Measurements from ENCODE around the gene PILRA. TPM values are rescaled to one million over a fixed set of nuclear protein-coding genes. Genes with fewer than 3 reads are reported as not detected.

The PILRA gene
- total and polyA plus RNA-seq, 2 experiments from 2014 or later = 2.2 to 3.0 TPM

DNA sequence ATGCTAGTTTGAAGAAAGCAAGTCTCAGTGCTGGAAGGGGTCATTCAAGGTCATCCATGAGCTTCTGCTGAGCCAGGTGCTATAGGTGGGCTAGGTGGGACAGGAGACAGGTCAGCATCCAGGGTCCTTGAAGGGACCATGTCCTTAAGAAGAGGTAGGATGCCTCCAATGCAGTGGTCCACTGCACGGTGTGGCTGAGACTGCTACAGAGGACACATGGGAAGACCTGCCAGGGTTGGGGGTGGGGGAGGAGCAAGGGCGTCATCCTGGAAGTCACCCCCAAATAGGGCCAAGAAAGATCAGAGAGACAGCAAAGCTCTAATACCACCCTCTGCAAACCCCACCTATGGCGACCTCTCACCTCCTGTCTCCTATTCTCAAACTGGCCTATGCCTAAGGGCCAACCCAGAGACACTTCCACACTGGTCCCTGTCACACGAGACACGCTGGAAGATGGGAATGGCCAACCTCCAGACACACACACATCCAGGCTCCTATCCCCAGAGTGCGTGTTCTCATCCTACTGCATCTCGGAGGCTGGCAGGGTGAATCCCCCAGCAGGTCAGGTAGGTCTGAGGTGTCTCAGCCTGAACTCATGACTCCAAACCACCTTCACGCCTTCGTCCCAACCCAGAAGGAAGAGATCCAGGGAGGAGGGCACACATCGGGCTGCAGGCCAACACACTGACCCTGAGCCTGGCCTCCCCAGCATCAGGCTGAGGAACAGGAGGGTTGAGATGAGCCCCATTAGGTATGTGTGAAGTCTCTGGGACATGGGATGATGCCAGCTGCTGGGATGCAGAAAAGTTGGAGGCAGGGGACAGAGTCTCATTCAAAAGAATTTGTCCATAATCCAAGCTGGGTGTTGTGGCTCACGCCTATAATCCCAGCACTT, 68.6 kb downstream of the PILRA start:
- 92% methylated on average over 11 of the region's 11 CpGs for WGBS (ENCODE audit: low lambda C conversion rate, missing lambda C conversion rate)
- TF ChIP-seq, protein P1, sequence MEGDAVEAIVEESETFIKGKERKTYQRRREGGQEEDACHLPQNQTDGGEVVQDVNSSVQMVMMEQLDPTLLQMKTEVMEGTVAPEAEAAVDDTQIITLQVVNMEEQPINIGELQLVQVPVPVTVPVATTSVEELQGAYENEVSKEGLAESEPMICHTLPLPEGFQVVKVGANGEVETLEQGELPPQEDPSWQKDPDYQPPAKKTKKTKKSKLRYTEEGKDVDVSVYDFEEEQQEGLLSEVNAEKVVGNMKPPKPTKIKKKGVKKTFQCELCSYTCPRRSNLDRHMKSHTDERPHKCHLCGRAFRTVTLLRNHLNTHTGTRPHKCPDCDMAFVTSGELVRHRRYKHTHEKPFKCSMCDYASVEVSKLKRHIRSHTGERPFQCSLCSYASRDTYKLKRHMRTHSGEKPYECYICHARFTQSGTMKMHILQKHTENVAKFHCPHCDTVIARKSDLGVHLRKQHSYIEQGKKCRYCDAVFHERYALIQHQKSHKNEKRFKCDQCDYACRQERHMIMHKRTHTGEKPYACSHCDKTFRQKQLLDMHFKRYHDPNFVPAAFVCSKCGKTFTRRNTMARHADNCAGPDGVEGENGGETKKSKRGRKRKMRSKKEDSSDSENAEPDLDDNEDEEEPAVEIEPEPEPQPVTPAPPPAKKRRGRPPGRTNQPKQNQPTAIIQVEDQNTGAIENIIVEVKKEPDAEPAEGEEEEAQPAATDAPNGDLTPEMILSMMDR (IDR thresholded peaks at IDR 0.05; ENCODE audit: poor library complexity) = no peak
- no peak for TF ChIP-seq EZH2 (IDR thresholded peaks at IDR 0.05; ENCODE audit: borderline replicate concordance)
- no peak for TF ChIP-seq EZH2phosphoT487 (IDR thresholded peaks at IDR 0.05; ENCODE audit: low read depth, severe bottlenecking, unreplicated experiment)
- Histone ChIP-seq H3K4me1 (ENCODE audit: insufficient read depth) (peaks cover 9% of the 10 kb centered on the region), H3K27ac (no peak overlapping the region), H3K27me3 (no peaks in the 10 kb centered on the region), H3K4me2 (no peak overlapping the region), H3K36me3 (replicated peaks; ENCODE audit: insufficient read depth, low read depth) (no peaks in the 10 kb centered on the region), H3K4me3 (no peak overlapping the region), H3K9me2 (replicated peaks; ENCODE audit: insufficient read depth) (no peaks in the 10 kb centered on the region), H3K79me2 (no peaks in the 10 kb centered on the region), H2AFZ (no peak overlapping the region), H3K9me3 (ENCODE audit: low read depth) (no peaks in the 10 kb centered on the region), H4K20me1 (ENCODE audit: insufficient read depth, poor library complexity, severe bottlenecking) (no peaks in the 10 kb centered on the region)
- DNase-seq (ENCODE audit: low spot score) = no peak

DNA sequence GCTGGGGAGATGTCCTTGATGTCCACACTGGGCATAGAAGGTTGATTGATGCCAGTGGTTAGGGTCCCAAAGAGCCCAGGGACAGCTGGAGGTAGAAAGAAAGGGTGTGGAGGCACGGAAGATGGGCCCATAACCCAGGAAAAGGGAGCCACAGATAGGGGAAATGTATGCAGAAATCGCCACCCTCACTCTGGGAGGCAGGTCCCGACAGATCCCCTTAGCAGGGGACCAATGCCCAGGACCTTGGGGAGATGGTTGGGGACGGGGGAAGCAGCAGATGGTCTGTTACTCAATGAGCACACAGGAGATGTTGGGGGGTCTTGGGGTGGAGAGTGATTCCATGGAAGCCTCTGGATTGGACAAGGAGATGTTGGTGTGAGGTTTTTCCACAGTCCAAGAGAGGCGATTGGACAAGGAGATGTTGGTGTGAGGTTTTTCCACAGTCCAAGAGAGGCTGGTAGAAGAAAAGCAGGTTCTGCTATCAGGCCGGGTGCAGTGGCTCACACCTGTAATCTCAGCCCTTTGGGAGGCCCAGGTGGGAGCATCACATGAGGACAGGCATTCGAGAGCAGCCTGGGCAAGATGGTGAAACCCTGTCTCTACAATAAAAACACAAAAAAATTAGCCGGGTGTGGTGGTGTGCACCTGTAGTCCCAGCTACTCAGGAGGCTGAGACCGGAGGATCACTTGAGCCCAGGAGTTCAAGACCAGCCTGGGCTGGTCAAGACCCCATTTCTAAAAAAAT, 70.0 kb downstream of the PILRA start:
- no peak overlapping the region for H3K27ac ChIP-seq
- WGBS (ENCODE audit: low lambda C conversion rate, missing lambda C conversion rate) = 92% methylated on average over 9 of the region's 9 CpGs
- H3K9me3 ChIP-seq (ENCODE audit: low read depth) = no peaks in the 10 kb centered on the region
- no peaks in the 10 kb centered on the region for H3K36me3 ChIP-seq (replicated peaks; ENCODE audit: insufficient read depth, low read depth)
- no peaks in the 10 kb centered on the region for H3K9me2 ChIP-seq (replicated peaks; ENCODE audit: insufficient read depth)
- TF ChIP-seq, protein P1 (IDR thresholded peaks at IDR 0.05; ENCODE audit: poor library complexity) = no peak
- TF ChIP-seq EZH2 (IDR thresholded peaks at IDR 0.05; ENCODE audit: borderline replicate concordance) = no peak
- DNase-seq (ENCODE audit: low spot score) = no peak
- H3K4me2 ChIP-seq = no peak overlapping the region
- H4K20me1 ChIP-seq (ENCODE audit: insufficient read depth, poor library complexity, severe bottlenecking) = no peaks in the 10 kb centered on the region
- H3K27me3 ChIP-seq = no peaks in the 10 kb centered on the region
- H2AFZ ChIP-seq = no peak overlapping the region
- H3K79me2 ChIP-seq = no peaks in the 10 kb centered on the region
- H3K4me1 ChIP-seq (ENCODE audit: insufficient read depth) = peaks cover 9% of the 10 kb centered on the region
- H3K4me3 ChIP-seq = no peak overlapping the region

DNA sequence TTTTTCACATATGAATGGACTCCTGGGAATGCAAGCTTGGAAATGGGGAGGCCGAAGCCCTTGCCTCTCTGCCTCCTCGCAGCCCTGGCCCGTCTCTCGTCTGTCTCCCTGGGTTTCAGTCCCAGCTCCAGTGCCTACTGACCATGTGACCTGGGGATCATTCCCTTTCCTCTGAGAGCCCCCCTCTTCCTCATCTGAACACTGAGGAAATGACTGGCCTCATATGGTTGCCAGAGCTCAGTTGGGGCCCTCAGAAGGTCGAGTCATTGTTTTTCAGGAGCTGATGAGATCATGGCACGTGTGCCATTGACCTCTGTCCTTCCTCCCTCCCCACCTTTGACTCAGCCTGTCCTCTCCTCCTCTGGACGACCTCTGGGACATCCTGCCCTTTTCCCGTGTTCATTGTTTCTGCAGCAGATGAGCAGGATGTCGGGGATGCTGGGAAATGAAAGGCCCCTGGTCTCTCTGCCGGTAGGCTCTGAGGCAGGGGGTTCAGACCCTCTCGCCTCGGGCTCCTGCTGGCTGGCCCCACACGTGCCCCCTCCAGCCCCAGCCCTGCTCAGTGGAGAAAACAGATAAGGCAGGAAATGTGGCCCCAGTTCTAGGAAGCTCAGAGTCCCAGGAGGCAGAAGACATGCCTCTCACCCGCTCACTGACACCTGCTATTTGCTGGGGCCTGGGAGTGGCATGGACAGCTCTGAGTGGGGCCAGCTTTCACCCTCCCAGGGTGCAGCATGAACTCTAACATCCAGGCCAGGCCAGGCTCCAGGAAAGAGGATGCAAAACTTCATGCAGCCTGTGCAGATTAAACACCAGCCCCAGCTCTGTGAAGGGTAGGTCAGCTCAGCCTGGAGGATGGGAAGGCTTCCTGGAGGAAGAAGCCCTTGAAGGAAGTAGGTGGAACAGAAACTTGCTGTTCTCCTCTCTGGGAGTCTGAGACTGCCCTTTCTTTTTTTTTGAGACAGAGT, 71.3 kb downstream of the PILRA start:
- no peaks in the 10 kb centered on the region for H3K27me3 ChIP-seq
- no peaks in the 10 kb centered on the region for H3K9me3 ChIP-seq (ENCODE audit: low read depth)
- TF ChIP-seq EZH2 (IDR thresholded peaks at IDR 0.05; ENCODE audit: borderline replicate concordance) (no peak), EZH2phosphoT487 (IDR thresholded peaks at IDR 0.05; ENCODE audit: low read depth, severe bottlenecking, unreplicated experiment) (no peak)
- TF ChIP-seq, protein P1 (IDR thresholded peaks at IDR 0.05; ENCODE audit: poor library complexity) = no peak
- H4K20me1 ChIP-seq (ENCODE audit: insufficient read depth, poor library complexity, severe bottlenecking) = no peaks in the 10 kb centered on the region
- H2AFZ ChIP-seq = no peak overlapping the region
- H3K36me3 ChIP-seq (replicated peaks; ENCODE audit: insufficient read depth, low read depth) = no peaks in the 10 kb centered on the region
- no peak overlapping the region for H3K4me2 ChIP-seq
- DNase-seq (ENCODE audit: low spot score) = peak; percentile 63
- H3K4me1 ChIP-seq (ENCODE audit: insufficient read depth) = peaks cover 9% of the 10 kb centered on the region
- H3K4me3 ChIP-seq = no peak overlapping the region
- no peaks in the 10 kb centered on the region for H3K79me2 ChIP-seq
- H3K9me2 ChIP-seq (replicated peaks; ENCODE audit: insufficient read depth) = no peaks in the 10 kb centered on the region
- peak overlapping the region; percentile 82 for H3K27ac ChIP-seq
- 56% methylated on average over 14 of the region's 14 CpGs for WGBS (ENCODE audit: low lambda C conversion rate, missing lambda C conversion rate)

Data from hepatocyte (in vitro differentiated cells).